Measurements from ENCODE around the gene VAMP8.
"Not testable (repeated sequence)": the region's sequence is repeated elsewhere in the genome, so short reads cannot be mapped to it uniquely, and the experiment has no call there.

VAMP8 gene

DNA sequence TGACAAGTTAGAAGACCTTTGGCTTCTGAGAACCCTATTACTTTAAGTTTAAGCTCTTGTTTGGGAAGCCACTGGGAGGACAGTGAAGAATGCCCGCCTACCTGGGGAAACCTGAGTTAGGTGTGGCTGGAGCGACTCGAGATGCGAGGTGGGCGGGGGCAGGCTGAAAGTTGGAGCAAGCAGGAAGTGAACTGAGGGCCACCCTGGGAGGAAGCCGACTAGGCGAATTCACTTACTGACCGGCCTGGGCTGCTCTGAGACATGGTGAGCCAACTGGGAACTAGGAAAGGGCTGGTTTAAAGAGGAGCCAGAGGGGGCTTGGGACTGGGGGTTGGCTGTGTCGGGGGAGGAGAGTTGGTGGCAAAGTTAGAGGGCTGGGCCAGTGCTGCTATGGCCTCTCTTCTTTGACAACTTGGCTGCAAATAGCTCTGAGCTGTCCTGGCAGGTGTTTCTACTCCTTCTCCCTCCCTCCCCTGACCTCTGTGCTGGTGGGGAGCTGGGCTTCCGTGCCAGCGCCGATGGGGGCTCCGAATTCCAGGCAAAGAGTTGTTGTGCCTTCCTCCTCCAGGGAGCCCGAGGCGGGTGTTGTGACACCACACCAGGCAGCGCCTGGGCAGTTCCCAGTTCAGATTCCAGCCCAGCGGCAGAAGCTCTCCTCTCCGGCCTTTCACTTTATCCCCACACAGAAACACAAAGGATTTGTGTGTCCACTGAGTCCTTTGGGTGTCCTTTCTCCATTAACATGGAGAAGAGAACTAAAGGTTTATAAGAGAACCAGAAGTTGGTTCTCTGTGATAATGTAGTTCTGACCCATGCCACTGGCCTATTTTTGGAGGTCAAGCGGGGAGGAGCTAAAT lies at the start of gene VAMP8:
TSS of gene VAMP8 (plus strand) at position 201 of the 857 bp plus-strand sequence. CDS start at position 262, 61 bp downstream.
- peak; percentile 23 to 46 for DNase-seq (ENCODE audit: low read depth in 1 of 2, low spot score in 1 of 2)

DNA sequence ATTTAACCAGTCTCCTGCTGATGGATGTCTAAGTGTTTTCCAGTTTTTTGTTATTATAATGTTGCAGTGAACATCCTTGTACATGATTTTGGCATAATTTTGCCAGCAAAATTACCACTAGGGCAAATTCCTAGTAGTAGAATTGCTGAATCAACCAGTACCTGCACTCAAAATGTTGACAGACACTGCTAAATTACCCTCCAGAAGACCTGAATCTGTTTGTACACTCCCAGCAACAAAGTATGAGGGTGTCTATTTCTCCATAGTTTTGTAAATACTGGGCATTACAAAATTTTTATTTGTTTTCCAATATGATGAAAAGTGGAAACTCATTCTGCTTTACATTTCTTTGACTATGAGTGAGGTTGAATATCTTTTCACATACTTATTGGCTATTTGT lies 49.6 kb upstream of the VAMP8 start:
- DNase-seq (ENCODE audit: low read depth in 1 of 2, low spot score in 1 of 2) = no peak

DNA sequence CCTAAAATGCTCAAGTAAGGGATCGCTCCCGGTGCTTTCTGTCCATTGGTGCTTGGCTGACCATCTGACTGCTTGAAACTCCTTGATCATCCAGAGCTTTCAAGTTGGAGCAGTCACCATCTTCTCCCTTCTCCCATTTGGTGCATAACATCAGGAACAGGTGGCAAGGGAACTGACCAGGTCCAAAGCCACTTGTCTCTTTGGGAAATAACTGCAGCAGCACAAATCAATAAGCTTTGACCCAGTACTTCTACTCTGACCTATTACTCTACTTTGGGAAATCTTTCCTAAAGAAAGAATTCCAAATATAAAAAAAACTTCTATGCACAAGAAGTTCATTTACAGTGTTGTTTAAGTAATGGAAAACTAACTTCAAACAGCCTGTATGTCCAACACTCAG lies 49.0 kb upstream of the VAMP8 start:
- DNase-seq (ENCODE audit: low read depth in 1 of 2, low spot score in 1 of 2) = no peak

DNA sequence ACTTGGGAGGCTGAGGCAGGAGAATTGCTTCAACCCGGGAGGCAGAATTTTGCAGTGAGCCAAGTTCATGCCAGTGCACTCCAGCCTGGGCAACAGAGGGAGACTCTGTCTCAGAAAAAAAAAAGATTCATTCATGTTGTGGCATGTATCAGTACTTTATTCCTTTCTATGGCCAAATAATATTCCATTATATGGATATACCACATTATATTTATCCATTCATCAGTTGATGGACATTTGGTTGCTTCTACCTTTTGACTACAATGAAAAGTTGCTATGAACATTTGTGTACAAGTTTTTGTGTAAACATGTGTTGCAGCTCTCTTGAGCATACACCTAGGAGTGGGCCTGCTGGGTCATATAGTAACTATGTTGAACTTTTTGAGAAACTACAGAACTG lies 47.6 kb upstream of the VAMP8 start:
- no peak for DNase-seq (ENCODE audit: low read depth in 1 of 2, low spot score in 1 of 2)

DNA sequence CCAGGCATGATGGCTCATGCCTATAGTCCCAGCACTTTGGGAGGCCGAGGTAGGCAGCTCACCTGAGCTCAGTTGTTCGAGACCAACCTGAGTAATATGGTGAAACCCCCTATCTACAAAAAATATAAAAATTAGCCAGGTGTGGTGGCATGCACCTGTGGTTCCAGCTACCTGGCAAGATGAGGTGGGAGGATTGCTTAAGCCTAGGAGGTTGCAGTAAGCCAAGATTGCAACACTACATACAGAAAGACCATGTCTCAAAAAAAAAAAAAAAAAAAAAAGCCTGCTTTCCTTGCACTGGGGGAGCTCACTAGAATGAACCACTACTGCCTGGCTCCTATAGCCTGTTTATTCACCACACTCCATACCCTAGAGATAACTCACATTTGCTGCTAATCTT lies 45.8 kb upstream of the VAMP8 start:
- DNase-seq (ENCODE audit: low read depth in 1 of 2, low spot score in 1 of 2) = no peak

DNA sequence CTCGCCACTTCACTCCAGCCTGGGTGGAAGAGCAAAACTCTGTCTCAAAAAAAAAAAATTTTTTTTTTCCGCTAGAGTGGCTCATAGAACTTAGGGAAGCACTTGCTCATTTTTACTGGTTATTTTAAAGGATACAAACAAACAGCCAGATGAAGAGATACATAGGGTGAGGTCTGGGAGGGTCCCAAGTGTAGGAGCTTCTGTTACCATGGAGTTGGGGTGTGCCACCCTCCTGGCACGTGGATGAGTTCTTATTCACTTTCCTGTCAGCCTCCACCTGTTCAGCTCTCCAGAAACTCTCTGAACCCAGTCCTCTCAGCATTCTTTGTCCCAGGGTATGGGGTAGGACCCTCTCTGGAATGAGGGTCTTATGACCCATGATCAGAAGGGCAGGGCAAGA lies 43.3 kb upstream of the VAMP8 start:
- no peak for DNase-seq (ENCODE audit: low read depth in 1 of 2, low spot score in 1 of 2)

DNA sequence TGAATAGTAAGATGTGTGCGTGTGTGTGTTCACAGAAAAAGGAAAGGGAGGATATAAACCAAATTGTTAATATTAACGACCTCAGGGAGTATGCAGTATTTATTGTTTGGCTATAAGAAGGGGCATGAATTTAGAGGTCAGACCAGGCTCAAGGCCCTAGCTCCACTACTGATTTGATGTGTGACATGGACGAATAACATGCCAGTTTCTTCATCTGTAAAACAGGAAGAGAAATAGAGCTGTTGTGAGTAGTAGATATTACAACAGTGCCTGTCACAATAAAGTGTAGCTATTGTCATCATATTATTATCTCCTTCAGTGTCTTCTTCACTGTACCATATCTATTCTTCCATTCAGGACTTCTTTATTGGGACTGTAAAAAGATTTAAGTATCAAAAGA lies 42.5 kb upstream of the VAMP8 start:
- DNase-seq (ENCODE audit: low read depth in 1 of 2, low spot score in 1 of 2) = no peak

DNA sequence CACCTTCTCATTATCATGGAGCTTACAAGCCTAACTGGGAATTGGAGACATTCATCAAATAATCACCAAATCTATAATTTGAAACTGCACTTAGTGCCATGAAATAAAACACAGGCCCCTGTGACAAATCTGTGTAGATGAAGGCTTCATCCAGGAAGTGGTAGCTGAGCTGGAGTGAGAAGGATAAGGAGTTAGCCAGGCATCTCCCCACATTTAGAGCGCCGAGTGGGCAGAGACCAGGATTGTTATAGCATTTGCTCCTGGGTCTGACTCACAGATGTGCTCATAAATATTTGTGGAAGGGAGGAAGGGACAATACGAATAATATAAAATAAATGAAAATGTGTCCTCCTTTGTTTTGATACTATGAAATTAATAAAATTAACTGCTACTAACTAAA lies 40.9 kb upstream of the VAMP8 start:
- DNase-seq (ENCODE audit: low read depth in 1 of 2, low spot score in 1 of 2) = no peak

DNA sequence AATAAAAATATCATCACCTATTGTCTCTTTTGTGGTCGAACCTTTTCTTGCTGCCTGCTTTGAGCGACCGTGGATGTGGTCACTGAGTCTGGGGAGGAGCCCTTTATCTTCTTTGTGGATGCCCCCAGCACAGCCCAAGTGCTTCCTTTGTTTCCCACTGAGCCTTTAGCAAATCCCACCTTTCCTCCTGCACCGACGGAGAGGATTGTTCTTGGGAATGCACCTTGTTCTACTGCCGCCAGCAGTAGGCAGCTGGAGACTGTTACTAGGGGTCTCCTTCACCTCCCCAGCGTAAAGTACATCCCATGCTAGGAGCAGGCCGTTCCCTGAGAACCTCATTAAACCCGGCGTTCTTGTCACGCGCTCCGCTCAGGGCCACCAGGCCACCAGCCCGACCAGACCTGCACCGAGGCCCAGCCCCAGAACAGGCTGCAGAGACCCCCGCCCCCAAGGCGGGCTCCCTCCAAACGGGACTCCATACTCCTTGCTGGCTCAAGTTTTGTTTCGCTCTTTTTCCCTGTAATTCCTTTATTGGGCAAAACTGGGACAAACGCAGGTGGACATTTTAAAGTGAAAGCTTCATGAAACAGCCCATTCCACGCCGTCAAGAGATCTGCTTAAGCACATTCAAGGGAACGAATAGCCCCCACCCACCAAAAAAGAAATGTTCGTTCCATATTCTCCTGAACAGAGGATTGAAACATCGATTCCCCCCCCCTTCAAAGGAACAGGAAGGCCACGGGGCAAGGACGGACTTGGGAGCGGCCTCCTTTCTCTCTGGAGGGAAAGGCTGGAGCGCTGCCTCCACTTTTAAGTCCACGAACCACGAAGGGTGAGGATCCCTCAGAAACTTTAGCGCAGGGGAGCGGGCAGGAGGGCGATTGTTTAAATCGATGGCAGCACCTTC lies 39.5 kb upstream of the VAMP8 start:
- DNase-seq (ENCODE audit: low read depth in 1 of 2, low spot score in 1 of 2) = peak in 1 of 2 donors; percentile 9

DNA sequence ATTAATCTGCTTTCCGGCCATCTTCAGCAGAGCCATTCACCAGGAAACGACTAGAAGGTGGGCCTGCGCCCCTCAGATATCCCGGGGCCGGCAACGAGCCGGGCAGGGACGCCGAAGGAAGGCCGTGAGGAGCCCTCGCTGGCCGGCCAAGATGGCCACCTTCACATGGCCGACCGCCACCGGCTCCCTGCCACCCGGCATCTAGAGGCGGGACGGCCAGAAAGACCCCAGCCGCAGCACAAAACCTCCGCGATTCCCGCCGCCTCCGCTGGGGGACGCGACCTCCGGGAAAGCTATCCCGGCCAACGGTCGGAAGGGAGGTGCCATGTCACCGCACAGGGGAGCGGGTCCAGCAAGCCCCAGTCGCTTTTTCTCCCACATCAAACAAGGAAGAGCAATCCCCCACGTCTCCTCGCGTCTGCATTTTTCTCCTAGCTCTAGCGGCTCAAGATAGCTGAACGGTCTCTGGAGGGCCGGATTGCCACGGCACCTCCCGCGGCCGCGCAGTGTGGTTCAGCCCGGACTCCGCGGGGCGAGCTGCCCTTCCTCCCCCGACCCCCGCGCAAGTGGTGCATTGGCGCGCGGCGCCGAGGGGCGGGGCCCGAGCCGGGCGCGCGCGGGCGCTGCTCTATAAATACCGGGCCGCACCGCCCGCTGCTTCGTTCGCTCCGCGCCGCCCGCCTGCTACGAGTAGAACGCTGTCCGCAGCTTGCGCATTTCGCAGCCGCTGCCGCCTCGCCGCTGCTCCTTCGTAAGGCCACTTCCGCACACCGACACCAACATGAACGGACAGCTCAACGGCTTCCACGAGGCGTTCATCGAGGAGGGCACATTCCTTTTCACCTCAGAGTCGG lies 38.7 kb upstream of the VAMP8 start, which contains the start of gene MAT2A:
TSS of gene MAT2A (plus strand) at position 662 of the 854 bp plus-strand sequence. CDS start at position 782, 120 bp downstream.
- peak; percentile 81 to 90 for DNase-seq (ENCODE audit: low read depth in 1 of 2, low spot score in 1 of 2)

DNA sequence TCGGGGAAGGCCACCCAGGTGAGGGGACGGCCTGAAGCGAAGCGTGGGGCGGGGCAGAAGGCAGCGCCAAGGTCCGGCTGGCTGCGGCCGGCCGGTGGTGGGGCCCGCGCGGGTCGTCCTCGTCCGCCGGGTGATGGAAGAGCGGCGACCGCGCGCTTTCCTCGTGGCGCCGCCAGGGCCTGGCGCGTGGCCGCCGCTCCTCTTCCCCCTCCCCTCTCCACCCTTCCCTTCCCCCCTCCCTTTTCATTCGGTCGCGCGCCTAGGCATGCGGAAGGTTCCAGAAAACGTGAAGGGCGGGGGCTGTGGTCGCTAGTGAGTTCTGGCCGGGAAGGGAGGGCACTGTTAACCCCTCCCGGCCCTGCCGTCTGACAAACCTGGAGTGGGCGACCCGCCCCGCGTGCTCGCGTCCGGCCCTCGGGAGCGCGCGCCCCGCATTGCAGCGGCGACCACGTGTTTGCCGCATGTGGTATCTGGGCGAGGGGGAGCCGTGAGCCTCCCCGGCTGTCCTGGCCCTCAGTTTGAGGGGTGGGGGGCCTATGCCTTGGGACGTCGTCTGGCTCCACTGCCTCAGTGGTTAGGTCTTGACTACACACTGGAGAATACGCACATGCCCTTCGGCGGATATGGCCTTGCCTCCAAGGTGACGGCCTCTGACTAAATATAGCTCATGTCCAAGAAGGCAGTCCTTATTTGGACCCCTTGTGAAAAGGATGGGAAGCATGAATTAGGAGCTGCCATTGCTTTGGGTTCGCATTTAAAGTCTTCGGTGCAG lies 37.8 kb upstream of the VAMP8 start:
- DNase-seq (ENCODE audit: low read depth in 1 of 2, low spot score in 1 of 2) = peak; percentile 48 to 68

DNA sequence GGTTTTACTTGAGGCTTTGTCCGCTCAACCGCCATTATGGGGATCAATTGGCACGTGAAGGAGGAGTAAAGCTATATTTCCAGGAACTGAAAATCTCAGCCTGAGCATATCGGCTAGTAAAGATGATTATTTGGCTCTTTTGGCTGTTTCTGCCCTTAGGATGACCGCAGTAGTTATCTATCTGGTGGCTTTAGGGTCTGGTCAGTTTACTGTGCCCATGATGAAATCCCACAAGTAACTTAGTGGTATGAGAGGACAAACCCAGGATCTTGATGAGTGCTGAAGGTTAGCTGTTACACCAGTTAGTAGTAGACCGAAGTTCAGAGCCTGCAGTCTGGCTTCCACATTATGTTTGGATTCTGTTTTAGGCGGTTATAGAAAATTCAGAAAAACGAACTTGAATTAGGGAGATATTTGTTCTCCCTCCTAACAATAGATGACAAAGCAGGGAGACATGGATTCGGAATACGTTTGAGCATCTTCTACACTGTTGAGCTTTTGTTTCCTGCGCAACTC lies 37.2 kb upstream of the VAMP8 start:
- no peak for DNase-seq (ENCODE audit: low read depth in 1 of 2, low spot score in 1 of 2)

DNA sequence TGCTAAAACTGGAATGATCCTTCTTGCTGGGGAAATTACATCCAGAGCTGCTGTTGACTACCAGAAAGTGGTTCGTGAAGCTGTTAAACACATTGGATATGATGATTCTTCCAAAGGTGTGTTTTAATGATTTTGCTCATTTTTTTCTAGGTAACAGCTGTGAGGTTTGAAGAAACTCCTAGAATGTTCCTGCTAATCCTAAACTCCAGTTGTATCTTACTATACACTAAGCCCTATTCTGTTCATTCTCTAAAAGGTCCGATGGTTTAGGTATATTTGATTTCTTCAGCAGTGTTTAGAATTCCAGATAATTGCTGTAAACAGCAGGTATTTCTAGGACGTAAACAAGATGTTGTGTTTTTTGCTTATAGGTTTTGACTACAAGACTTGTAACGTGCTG lies 36.1 kb upstream of the VAMP8 start:
- DNase-seq (ENCODE audit: low read depth in 1 of 2, low spot score in 1 of 2) = no peak

DNA sequence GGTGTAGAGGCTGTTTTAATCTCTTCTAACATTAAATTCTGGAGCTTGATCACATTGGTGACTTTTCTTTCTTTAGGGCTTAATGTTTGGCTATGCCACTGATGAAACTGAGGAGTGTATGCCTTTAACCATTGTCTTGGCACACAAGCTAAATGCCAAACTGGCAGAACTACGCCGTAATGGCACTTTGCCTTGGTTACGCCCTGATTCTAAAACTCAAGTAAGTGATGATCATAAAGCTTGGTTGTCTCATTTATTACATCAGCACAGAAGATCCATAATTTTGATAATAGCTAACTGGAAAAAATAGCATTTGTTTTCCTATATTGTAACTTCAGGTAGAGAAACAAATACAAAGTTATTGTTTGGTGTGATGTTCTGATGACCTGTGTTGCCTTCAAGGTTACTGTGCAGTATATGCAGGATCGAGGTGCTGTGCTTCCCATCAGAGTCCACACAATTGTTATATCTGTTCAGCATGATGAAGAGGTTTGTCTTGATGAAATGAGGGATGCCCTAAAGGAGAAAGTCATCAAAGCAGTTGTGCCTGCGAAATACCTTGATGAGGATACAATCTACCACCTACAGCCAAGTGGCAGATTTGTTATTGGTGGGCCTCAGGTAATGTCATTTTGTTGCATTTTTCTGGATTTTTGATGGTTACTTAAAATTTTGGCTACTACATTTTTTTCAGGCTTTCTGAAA lies 35.5 kb upstream of the VAMP8 start:
- DNase-seq (ENCODE audit: low read depth in 1 of 2, low spot score in 1 of 2) = no peak

DNA sequence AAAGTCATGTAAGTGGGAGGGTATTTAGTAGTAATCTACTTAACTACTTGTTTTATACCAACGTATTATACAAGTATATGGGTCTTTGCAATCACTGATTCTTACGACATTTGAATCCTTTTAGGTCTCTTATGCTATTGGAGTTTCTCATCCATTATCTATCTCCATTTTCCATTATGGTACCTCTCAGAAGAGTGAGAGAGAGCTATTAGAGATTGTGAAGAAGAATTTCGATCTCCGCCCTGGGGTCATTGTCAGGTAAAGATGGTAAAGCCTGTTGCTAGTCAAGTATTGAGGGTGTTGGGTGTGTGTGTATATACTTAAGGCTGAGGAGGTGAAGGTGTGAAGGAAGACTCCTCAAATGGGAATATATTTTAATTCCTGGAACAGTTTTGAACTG lies 34.6 kb upstream of the VAMP8 start:
- no peak for DNase-seq (ENCODE audit: low read depth in 1 of 2, low spot score in 1 of 2)

DNA sequence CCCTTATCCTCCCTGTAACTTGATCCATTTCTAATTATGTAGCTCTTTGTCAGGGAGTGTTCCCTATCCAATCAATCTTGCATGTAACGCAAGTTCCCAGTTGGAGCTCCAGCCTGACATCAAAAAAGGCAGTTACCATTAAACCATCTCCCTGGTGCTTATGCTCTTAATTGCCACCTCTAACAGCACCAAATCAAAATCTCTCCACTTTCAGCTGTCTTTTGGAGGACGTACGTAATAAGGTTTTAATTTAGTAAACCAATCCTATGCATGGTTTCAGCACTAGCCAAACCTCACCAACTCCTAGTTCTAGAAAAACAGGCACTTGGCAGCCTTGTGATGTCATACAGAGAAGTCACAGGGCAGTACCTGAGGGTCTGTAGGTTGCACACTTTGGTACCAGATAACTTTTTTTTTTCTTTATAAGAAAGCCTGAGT lies 33.1 kb upstream of the VAMP8 start:
- not testable (repeated sequence) for DNase-seq (ENCODE audit: low read depth in 1 of 2, low spot score in 1 of 2)

DNA sequence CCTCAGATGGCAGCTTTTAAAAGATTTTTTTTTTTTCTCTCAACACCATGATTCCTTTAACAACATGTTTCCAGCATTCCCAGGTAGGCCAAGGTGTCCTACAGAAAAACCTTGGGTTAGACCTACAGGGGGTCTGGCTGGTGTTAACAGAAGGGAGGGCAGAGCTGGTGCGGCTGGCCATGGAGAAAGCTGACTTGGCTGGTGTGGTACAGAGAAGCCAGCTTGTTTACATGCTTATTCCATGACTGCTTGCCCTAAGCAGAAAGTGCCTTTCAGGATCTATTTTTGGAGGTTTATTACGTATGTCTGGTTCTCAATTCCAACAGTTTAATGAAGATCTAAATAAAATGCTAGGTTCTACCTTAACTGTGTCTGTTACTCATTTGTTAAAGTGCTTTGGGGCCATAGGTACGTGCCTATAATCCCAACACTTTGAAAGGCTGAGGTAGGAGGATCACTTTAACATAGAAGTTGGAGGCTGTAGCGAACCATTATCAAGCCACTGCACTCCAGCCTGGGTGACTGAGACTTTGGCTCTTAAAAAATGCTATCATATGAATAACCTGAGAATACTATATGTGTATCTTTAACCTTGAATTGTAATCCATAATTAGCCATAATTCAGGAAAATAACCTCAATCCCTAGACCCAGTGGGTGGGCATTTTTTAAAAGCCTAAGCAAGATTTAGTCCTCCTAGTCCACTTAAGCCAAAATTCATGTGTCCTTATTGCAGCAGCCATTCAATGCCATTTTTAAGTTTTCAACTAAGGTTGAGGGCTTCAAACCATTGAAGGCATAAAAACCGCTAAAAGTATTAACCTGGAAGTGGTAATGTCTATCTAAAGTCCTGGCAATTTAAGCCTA lies 32.2 kb upstream of the VAMP8 start:
- DNase-seq (ENCODE audit: low read depth in 1 of 2, low spot score in 1 of 2) = not testable (repeated sequence)

DNA sequence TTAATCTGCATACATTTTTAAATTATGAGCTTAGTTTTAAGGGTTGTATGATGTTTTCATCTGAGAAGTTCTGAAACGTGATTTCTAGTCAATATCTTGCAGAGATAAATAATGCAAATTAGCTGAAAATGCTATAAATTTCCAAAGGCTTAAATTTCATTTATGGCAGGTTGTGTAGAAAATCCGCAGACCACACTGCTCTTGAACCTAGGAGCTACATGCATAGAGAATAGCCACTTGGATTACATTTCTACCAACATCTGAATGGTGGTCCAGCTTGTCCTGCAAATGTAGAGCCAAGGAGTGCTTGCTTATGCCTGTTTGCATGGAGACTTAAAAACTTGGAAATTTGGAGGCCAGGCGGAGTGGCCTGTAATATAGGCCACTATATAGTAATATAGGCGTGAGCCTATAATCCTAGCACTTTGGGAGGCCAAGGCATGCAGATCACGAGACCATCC lies 31.6 kb upstream of the VAMP8 start:
- no peak for DNase-seq (ENCODE audit: low read depth in 1 of 2, low spot score in 1 of 2)

Data from stimulated activated CD4-positive, alpha-beta T cell treated with anti-CD3 and anti-CD28 coated beads, Interleukin-15, amount 100 ng/mL, for 1 hour (primary cell).